ENCODE measurements around the gene NAV2.

NAV2 gene

GRCh38 chr11:19676475-19677380 lies 35.9 kb upstream of the NAV2 start:
- no peaks in the 10 kb centered on the region for H3K4me1 ChIP-seq (ENCODE audit: control insufficient read depth, insufficient read depth, low read length)
- no peaks in the 10 kb centered on the region for H3K9me3 ChIP-seq (ENCODE audit: control insufficient read depth, low read length)
- no peak overlapping the region for H3K4me3 ChIP-seq (ENCODE audit: low read length)
- H3K27me3 ChIP-seq (ENCODE audit: control insufficient read depth, insufficient read depth, low read length), result peaks cover 10% of the 10 kb centered on the region
- H3K9ac ChIP-seq (ENCODE audit: low read length), result no peak overlapping the region
- H3K36me3 ChIP-seq (ENCODE audit: control insufficient read depth, insufficient read depth, low read length), result no peaks in the 10 kb centered on the region

GRCh38 chr11:19677381-19678080 lies 35.1 kb upstream of the NAV2 start:
- Histone ChIP-seq H3K4me3 (ENCODE audit: low read length) (no peak overlapping the region), H3K36me3 (ENCODE audit: control insufficient read depth, insufficient read depth, low read length) (no peaks in the 10 kb centered on the region), H3K27me3 (ENCODE audit: control insufficient read depth, insufficient read depth, low read length) (peaks cover 10% of the 10 kb centered on the region), H3K9ac (ENCODE audit: low read length) (no peak overlapping the region), H3K9me3 (ENCODE audit: control insufficient read depth, low read length) (no peaks in the 10 kb centered on the region), H3K4me1 (ENCODE audit: control insufficient read depth, insufficient read depth, low read length) (no peaks in the 10 kb centered on the region)

DNA sequence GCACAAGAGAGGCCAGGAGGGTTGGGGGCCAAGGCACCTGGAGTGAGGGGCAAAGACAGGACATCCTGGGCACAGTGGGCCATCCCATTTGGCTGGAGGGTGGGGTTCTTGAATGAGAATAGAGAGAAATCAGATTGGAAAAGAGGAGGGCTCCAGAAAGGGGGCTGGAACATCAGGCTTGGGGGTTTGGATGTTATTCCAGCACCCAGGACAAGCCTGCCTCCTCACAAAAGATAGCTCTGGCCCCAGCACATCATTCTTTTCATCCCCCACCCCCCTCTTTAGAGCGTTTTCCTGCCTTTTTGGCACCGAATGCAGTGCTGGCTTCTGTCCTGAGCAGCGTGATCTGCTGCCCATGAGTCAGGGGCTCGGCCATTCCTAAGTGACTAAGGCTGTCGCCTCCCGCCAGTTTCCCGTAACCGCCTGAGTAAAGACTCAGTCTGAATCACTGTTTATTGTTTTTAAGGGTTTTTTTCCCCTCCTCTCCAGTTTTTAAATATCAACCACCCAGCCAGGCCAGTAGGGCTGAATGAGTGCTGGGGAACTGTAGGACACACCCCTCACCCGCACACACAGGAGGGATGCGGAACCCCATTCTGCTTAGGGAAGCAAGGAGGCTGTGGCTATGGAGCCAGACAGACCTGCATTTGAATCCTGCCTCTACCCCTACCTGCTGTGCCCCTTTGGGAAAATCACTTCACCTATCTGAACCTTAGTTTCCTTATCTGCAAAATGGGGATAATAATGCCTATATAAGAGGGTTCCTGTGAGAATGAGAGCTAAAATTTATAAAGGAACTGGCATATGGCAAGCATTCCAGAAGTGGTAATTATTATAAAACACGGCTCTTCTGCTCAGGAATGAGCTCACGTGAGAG lies 32.4 kb upstream of the NAV2 start:
- no peak overlapping the region for H3K9ac ChIP-seq (ENCODE audit: low read length)
- H3K4me3 ChIP-seq (ENCODE audit: low read length), result no peak overlapping the region
- H3K27me3 ChIP-seq (ENCODE audit: control insufficient read depth, insufficient read depth, low read length), result peaks cover 10% of the 10 kb centered on the region
- H3K4me1 ChIP-seq (ENCODE audit: control insufficient read depth, insufficient read depth, low read length), result no peaks in the 10 kb centered on the region
- no peaks in the 10 kb centered on the region for H3K36me3 ChIP-seq (ENCODE audit: control insufficient read depth, insufficient read depth, low read length)
- no peaks in the 10 kb centered on the region for H3K9me3 ChIP-seq (ENCODE audit: control insufficient read depth, low read length)

GRCh38 chr11:19680829-19681368 lies 31.7 kb upstream of the NAV2 start:
- Histone ChIP-seq H3K4me3 (ENCODE audit: low read length) (no peak overlapping the region), H3K27me3 (ENCODE audit: control insufficient read depth, insufficient read depth, low read length) (peaks cover 10% of the 10 kb centered on the region), H3K9me3 (ENCODE audit: control insufficient read depth, low read length) (no peaks in the 10 kb centered on the region), H3K36me3 (ENCODE audit: control insufficient read depth, insufficient read depth, low read length) (no peaks in the 10 kb centered on the region), H3K4me1 (ENCODE audit: control insufficient read depth, insufficient read depth, low read length) (no peaks in the 10 kb centered on the region), H3K9ac (ENCODE audit: low read length) (no peak overlapping the region)

DNA sequence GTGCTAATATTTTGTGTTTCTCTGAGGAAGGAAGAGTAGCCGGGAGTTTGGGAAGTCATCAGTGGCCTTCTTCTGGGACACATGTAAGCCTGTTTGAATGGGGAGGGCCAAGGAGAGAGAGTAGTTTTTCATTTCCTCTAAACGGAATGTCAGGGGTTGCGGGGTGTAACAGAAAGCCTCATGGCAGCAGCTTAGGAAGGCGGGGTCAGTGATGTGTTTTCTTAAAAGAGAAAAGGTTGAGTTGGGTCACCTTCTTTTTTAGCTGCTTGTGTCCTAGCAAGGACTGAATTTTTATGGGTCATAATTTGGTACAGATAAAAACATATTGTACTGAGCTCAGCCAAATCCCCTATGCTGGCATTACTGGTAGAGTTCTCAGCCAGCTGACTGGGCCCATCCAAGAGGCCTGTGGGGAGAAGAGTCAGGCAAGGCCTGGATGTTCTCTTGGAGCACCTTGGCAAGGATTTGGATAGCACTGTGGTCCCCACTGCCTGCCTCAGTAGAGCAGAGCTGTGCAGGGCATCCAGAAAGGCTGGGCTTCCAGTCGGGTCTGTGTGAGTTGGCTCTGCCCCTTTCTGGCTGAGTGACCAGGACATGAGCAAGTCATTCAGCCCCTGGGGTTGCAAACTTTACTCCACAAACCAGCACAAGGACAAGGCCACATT lies 29.4 kb upstream of the NAV2 start:
- no peaks in the 10 kb centered on the region for H3K36me3 ChIP-seq (ENCODE audit: control insufficient read depth, insufficient read depth, low read length)
- no peak overlapping the region for H3K9ac ChIP-seq (ENCODE audit: low read length)
- no peaks in the 10 kb centered on the region for H3K9me3 ChIP-seq (ENCODE audit: control insufficient read depth, low read length)
- H3K27me3 ChIP-seq (ENCODE audit: control insufficient read depth, insufficient read depth, low read length), result peaks cover 10% of the 10 kb centered on the region
- H3K4me1 ChIP-seq (ENCODE audit: control insufficient read depth, insufficient read depth, low read length), result no peaks in the 10 kb centered on the region
- no peak overlapping the region for H3K4me3 ChIP-seq (ENCODE audit: low read length)

DNA sequence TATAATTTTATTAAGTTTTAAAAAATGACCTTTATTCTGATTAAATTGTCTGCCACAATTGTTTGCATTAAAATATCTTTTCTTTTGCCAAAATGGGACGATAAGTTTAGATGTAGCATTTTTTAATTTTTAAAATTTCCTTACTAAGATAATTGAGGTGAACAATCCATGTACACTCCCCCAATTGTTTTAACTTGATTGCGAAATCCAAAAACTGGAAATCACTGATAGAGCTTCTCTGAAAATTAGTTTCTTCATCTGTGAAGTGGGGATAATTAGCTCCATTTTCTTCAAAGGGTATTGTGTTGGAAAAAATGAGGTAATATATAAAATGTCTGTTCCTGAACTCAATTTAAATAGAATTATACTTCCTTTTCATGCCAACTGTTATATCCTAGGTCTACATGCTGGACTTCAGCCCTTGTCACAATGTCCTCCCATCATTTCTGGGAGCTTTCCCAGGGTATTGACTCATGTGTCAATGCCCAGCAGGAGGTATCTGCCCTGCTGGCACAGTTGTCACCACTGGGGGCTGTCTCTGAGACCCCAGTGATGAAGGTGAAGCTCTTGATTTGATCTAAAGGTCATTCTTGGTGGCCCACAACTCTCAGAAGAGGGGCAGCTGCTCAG lies 28.7 kb upstream of the NAV2 start:
- Histone ChIP-seq H3K9me3 (ENCODE audit: control insufficient read depth, low read length) (no peaks in the 10 kb centered on the region), H3K4me3 (ENCODE audit: low read length) (no peak overlapping the region), H3K36me3 (ENCODE audit: control insufficient read depth, insufficient read depth, low read length) (no peaks in the 10 kb centered on the region), H3K9ac (ENCODE audit: low read length) (no peak overlapping the region), H3K27me3 (ENCODE audit: control insufficient read depth, insufficient read depth, low read length) (peaks cover 10% of the 10 kb centered on the region), H3K4me1 (ENCODE audit: control insufficient read depth, insufficient read depth, low read length) (no peaks in the 10 kb centered on the region)

DNA sequence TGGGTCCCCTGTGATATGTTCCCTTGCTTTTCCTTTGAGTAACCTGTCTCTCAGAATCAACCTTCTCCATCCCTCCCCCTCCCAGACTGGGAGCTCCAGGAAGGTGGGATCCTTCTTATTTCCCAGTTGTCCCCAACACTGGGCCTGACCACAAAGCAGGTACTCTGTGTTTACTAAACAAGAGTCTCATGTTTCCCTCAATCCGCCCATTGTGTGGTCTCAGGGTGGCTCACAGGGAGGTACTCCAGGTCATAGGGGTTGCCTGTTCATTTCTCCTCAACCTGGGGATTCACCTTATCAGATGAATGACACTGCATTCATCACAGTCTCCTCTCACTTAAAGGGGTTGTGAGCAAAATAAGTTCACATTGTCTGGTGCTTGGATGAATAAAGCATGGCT lies 26.4 kb upstream of the NAV2 start:
- Histone ChIP-seq H3K4me3 (ENCODE audit: low read length) (no peak overlapping the region), H3K9ac (ENCODE audit: low read length) (no peak overlapping the region), H3K4me1 (ENCODE audit: control insufficient read depth, insufficient read depth, low read length) (no peaks in the 10 kb centered on the region), H3K9me3 (ENCODE audit: control insufficient read depth, low read length) (no peaks in the 10 kb centered on the region), H3K36me3 (ENCODE audit: control insufficient read depth, insufficient read depth, low read length) (no peaks in the 10 kb centered on the region), H3K27me3 (ENCODE audit: control insufficient read depth, insufficient read depth, low read length) (no peaks in the 10 kb centered on the region)

DNA sequence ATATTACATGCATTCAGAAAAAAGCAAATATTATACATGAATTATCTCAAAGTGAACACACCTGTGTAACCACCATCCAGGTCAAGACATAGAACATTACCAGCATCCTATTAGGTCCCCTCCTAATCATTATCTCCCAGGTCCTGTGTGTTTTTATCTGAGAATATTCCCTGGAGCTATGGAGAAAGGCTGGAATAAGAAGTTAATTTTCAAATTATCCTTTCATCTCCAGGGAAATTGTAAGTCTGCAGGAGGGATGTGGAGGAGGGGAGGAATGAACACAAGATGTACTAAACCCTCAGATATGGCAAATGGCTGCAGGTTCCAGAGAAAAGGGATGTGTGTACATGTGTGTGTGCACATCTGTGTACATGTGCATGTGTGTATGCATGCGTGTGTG lies 25.2 kb upstream of the NAV2 start:
- Histone ChIP-seq H3K4me1 (ENCODE audit: control insufficient read depth, insufficient read depth, low read length) (no peaks in the 10 kb centered on the region), H3K27me3 (ENCODE audit: control insufficient read depth, insufficient read depth, low read length) (no peaks in the 10 kb centered on the region), H3K9ac (ENCODE audit: low read length) (no peak overlapping the region), H3K4me3 (ENCODE audit: low read length) (no peak overlapping the region), H3K36me3 (ENCODE audit: control insufficient read depth, insufficient read depth, low read length) (no peaks in the 10 kb centered on the region), H3K9me3 (ENCODE audit: control insufficient read depth, low read length) (no peaks in the 10 kb centered on the region)

DNA sequence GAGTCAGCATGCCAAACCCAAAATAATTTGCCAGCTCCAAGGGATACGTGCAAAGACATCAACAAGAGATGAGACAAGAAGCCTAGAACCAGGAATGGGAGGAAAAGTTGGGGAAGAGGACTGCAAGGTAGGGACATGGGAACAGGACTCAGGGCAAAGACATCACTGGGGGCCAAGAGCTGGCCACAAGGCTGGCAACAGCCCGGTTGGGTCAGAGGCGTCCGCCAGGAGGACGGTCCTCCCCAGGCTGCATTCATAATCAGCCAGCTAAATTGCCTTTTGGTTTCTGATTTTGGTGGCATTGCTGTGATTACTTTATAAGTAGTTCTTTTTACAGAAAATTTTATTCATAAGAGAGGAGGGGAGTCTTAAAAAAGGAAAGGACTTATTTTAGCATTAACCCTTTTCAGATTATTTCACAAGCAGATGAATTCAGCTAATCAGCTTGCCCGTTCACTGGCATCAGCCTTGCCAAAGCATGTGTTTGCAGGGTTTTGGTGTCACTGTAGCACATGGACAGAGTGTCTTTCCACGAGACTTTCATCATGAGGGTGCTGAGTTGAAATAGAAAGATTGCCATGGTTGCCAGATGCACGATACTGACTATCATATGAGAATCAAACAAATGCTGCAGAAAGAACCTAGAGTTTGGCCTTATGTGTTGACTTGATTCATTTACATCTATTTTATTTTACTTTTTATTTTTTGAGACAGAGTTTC lies 23.2 kb upstream of the NAV2 start:
- no peak overlapping the region for H3K4me3 ChIP-seq (ENCODE audit: low read length)
- no peaks in the 10 kb centered on the region for H3K27me3 ChIP-seq (ENCODE audit: control insufficient read depth, insufficient read depth, low read length)

GRCh38 chr11:19690885-19691284 lies 21.8 kb upstream of the NAV2 start:
- no peak overlapping the region for H3K4me3 ChIP-seq (ENCODE audit: low read length)
- H3K4me1 ChIP-seq (ENCODE audit: control insufficient read depth, insufficient read depth, low read length), result no peaks in the 10 kb centered on the region
- H3K36me3 ChIP-seq (ENCODE audit: control insufficient read depth, insufficient read depth, low read length), result no peaks in the 10 kb centered on the region
- no peaks in the 10 kb centered on the region for H3K9me3 ChIP-seq (ENCODE audit: control insufficient read depth, low read length)
- no peaks in the 10 kb centered on the region for H3K27me3 ChIP-seq (ENCODE audit: control insufficient read depth, insufficient read depth, low read length)
- no peak overlapping the region for H3K9ac ChIP-seq (ENCODE audit: low read length)

More for the DNA sequence above, 23.2 kb upstream of the NAV2 start:
- H3K9ac ChIP-seq (ENCODE audit: low read length), result no peak overlapping the region
- H3K4me1 ChIP-seq (ENCODE audit: control insufficient read depth, insufficient read depth, low read length), result no peaks in the 10 kb centered on the region
- no peaks in the 10 kb centered on the region for H3K9me3 ChIP-seq (ENCODE audit: control insufficient read depth, low read length)
- H3K36me3 ChIP-seq (ENCODE audit: control insufficient read depth, insufficient read depth, low read length), result no peaks in the 10 kb centered on the region
